Measurements from ENCODE around the gene SORCS1. TPM values are rescaled to one million over a fixed set of nuclear protein-coding genes. Genes with fewer than 3 reads are reported as not detected.

SORCS1 gene
- not detected in 2 replicates for total RNA-seq

DNA sequence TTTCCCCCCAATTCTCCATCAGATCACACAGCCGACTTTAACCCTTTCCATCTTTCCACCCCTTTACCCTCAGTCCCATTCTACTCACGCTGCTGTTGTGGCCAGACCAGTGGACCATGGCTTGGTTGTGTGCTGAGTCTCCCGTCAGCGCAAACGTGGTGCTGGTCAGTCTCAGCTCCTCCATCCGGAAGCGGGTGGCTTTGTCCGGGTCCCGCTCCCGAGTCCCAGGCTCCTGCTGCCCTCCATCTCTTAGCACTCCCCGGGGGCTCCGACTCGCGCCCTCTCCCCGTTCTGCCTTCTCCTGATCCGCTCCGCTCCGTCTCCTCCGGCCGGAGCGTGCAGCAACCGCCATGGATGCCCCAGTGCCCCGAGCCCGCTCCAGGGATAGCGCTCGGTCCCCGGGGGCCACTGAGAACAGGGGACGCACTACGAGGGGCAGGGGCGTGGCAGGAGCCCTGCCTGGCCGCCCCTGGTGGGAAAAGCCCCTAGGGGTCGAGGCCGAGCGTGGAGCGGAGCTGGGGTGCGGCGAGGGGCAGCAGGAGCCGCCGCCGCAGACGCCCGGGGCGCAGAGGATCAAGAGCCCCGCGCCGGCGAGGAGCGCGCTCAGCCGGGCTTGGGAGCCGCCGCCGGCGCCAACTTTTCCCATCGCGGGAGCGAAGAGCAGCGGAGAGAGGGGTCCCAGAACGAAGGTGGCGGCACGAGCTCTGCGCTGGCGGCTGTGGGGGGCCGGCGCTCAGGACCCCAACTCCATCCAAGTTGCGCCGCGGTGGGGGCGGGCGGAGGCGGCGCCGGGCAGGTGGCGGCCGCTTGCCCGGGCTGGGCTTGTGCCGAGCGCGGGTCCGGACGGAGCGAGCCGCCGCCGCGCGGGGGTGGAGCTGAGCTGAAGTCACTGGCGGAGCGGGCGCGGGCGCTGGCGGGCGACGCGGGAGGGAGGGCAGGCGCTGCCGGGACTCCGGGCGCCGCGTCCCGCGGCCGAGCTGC lies at the start of gene SORCS1:
TSS of gene SORCS1 (minus strand) at position 826 of the 981 bp plus-strand sequence.

